Measurements from ENCODE around the gene GAS2. TPM values are rescaled to one million over a fixed set of nuclear protein-coding genes. Genes with fewer than 3 reads are reported as not detected.
"Not testable (repeated sequence)": the region's sequence is repeated elsewhere in the genome, so short reads cannot be mapped to it uniquely, and the experiment has no call there.

The GAS2 gene
- 3.4 TPM for polyA plus RNA-seq

DNA sequence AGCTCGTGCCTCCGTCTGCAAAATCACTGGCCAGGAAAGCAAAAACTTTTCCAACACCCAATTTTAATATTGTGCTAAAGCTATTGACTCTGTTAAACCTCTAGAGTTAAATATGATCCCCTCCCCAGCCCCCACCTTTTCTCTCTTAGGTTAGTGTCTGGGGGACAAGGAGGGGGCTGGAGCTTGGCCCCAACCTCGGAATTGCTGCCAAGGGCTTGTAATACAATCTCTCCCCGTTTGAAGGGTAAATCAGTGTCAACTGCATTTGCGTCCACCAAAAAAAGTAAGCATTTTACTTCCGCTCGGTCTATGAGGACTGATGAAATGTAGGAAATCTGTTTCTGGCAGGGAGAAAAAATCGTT lies at the start of gene GAS2:
Gene GAS2 (plus strand): TSS at position 287 of the 363 bp plus-strand sequence. CDS start 8,259 bp downstream, outside the sequence.
- H3K4me3 Mint-ChIP-seq, result peak within 1 kb of the TSS in 2 of 4 donors; percentile 8 to 52
- peaks cover 0 to 3% (median 0%) of the 10 kb centered on the region in 3 donors for H3K9me3 Mint-ChIP-seq
- peaks cover 22% of the 10 kb centered on the region for H3K27me3 Mint-ChIP-seq
- peaks cover 2% of the 10 kb centered on the region for H3K36me3 Mint-ChIP-seq
- H3K4me1 Mint-ChIP-seq, result peaks cover 0 to 4% (median 3%) of the 10 kb centered on the region in 3 donors
- H3K27ac Mint-ChIP-seq, result no peak within 1 kb of the TSS

- H3K36me3 Mint-ChIP-seq, result peaks cover 9% of the 10 kb centered on the region
- no peak overlapping the region for H3K4me3 Mint-ChIP-seq
- H3K4me1 Mint-ChIP-seq, result peaks cover 9 to 11% (median 10%) of the 10 kb centered on the region in 3 donors
- H3K27ac Mint-ChIP-seq, result no peak overlapping the region
- H3K27me3 Mint-ChIP-seq, result peaks cover 3% of the 10 kb centered on the region
- peaks cover 2 to 6% (median 3%) of the 10 kb centered on the region in 3 donors for H3K9me3 Mint-ChIP-seq
Measured at GRCh38 chr11:22617868-22618267, 48.5 kb upstream of the GAS2 start.

- Mint-ChIP-seq H3K9me3 (no peaks in the 10 kb centered on the region), H3K36me3 (no peaks in the 10 kb centered on the region), H3K4me3 (peak overlapping the region; percentile 90 to 100 (median 98)), H3K27ac (peak overlapping the region; percentile 82 to 99 (median 95)), H3K27me3 (no peaks in the 10 kb centered on the region), H3K4me1 (peaks cover 23 to 33% (median 28%) of the 10 kb centered on the region in 3 donors)
Measured at GRCh38 chr11:22624742-22625447, 41.5 kb upstream of the GAS2 start.

- peaks cover 21 to 33% (median 30%) of the 10 kb centered on the region in 3 donors for H3K4me1 Mint-ChIP-seq
- peak within 1 kb of the TSS; percentile 90 to 100 (median 98) for H3K4me3 Mint-ChIP-seq
- no peaks in the 10 kb centered on the region for H3K27me3 Mint-ChIP-seq
- H3K9me3 Mint-ChIP-seq, result no peaks in the 10 kb centered on the region
- peaks cover 1% of the 10 kb centered on the region for H3K36me3 Mint-ChIP-seq
- H3K27ac Mint-ChIP-seq, result peak within 1 kb of the TSS; percentile 82 to 99 (median 95)
Measured at GRCh38 chr11:22625448-22626287, 40.7 kb upstream of the GAS2 start, which contains the start of gene FANCF. TSS of gene FANCF (minus strand) at chr11:22625823. CDS start at chr11:22625810, 13 bp downstream.

DNA sequence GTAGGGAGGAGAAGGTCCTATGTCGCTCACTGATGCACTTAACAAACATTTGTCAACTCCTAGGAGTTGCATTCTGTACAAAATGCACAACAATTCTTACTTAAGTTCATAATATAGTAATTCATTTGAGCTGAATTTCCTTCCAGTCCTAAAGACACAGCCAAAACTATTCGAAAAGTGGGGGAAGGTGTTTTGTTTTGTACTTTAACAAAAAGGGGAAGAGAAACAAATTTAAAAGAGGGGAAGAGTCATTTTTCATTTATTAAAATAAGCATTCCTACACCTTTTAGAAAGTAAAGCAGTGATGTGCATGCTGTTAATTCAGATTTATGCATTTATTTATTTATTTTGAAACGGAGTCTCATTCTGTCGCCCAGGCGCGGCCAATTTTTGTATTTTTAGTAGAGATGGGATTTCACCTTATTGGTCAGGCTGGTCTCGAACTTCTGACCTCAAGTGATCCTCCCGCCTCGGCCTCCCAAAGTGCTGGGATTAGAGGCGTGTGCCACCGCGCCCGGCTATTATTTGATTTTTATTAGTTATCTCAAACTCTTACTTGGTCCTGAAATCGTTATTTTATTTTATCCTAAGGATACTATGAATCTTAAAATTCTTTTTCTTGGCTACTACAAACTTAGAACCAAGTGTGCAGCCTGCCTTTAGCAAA lies 39.7 kb upstream of the GAS2 start:
- Mint-ChIP-seq H3K4me1 (peaks cover 20 to 27% (median 24%) of the 10 kb centered on the region in 3 donors), H3K4me3 (peak overlapping the region in 3 of 4 donors; percentile 90 to 100 (median 98)), H3K27ac (peak overlapping the region in 2 of 3 donors; percentile 71 to 95), H3K9me3 (no peaks in the 10 kb centered on the region), H3K36me3 (peaks cover 2% of the 10 kb centered on the region), H3K27me3 (no peaks in the 10 kb centered on the region)

- H3K36me3 Mint-ChIP-seq, result peaks cover 2% of the 10 kb centered on the region
- H3K4me1 Mint-ChIP-seq, result peaks cover 17 to 24% (median 24%) of the 10 kb centered on the region in 3 donors
- peak overlapping the region in 1 of 4 donors; percentile 35 for H3K4me3 Mint-ChIP-seq
- H3K9me3 Mint-ChIP-seq, result no peaks in the 10 kb centered on the region
- no peaks in the 10 kb centered on the region for H3K27me3 Mint-ChIP-seq
- H3K27ac Mint-ChIP-seq, result no peak overlapping the region
Measured at GRCh38 chr11:22627421-22627820, 39.0 kb upstream of the GAS2 start.

GRCh38 chr11:22633354-22633902 lies 33.0 kb upstream of the GAS2 start:
- Mint-ChIP-seq H3K9me3 (no peaks in the 10 kb centered on the region), H3K27me3 (no peaks in the 10 kb centered on the region), H3K4me1 (peaks cover 0 to 6% (median 4%) of the 10 kb centered on the region in 3 donors), H3K36me3 (peaks cover 2% of the 10 kb centered on the region), H3K27ac (no peak overlapping the region), H3K4me3 (no peak overlapping the region)

GRCh38 chr11:22634897-22635629 lies 31.3 kb upstream of the GAS2 start:
- Mint-ChIP-seq H3K36me3 (peaks cover 4% of the 10 kb centered on the region), H3K27me3 (no peaks in the 10 kb centered on the region), H3K4me3 (no peak overlapping the region), H3K9me3 (no peaks in the 10 kb centered on the region), H3K27ac (no peak overlapping the region), H3K4me1 (peaks cover 0 to 6% (median 3%) of the 10 kb centered on the region in 3 donors)

DNA sequence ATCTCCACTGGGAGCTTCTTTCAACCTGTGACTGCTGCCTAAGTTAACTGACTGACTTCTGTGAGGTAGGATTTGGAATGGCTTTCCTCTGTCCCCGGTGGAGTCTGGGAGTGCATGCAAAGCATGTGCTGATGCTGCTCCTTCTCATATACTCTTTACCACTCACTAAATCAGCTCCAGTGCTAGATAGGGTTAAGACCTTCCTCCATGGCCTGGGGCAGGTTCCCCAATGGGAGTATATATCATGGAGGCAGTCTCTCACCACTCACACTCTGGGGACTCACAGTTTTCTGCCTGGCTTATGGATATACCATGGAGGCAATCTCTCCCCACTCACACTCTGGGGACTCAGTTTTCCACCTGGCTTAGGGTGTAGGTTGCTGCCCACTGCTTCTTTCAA lies 30.7 kb upstream of the GAS2 start:
- peaks cover 4% of the 10 kb centered on the region for H3K36me3 Mint-ChIP-seq

GRCh38 chr11:22640862-22641261 lies 25.5 kb upstream of the GAS2 start:
- Mint-ChIP-seq H3K36me3 (peaks cover 6% of the 10 kb centered on the region), H3K9me3 (no peaks in the 10 kb centered on the region), H3K27me3 (no peaks in the 10 kb centered on the region), H3K4me3 (no peak overlapping the region), H3K4me1 (peaks cover 0 to 2% (median 1%) of the 10 kb centered on the region in 3 donors), H3K27ac (no peak overlapping the region)

More for the DNA sequence above, 30.7 kb upstream of the GAS2 start:
- Mint-ChIP-seq H3K27me3 (no peaks in the 10 kb centered on the region), H3K4me3 (no peak overlapping the region), H3K27ac (no peak overlapping the region), H3K4me1 (peaks cover 0 to 4% (median 3%) of the 10 kb centered on the region in 3 donors), H3K9me3 (no peaks in the 10 kb centered on the region)

DNA sequence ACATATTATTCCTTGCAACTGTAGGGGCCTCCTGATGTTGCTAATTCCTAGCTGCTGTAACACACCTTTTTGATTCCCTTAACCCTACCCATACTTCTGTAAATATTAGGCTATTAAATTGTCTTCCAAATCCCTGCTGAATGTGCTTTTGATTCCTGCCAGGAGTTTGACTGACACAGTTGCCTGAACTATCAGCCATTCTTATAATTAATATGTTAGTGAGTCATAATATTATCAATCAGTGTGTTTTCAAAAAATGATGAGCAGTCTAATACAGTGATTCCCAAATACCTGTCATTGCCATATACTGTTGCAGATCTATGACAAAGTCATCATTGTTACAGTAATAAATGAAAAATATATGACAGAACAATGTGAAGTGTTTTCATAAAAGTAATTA lies 24.9 kb upstream of the GAS2 start:
- no peaks in the 10 kb centered on the region for H3K9me3 Mint-ChIP-seq
- H3K27ac Mint-ChIP-seq, result no peak overlapping the region
- H3K4me3 Mint-ChIP-seq, result no peak overlapping the region
- peaks cover 0 to 2% (median 1%) of the 10 kb centered on the region in 3 donors for H3K4me1 Mint-ChIP-seq
- peaks cover 6% of the 10 kb centered on the region for H3K36me3 Mint-ChIP-seq
- H3K27me3 Mint-ChIP-seq, result no peaks in the 10 kb centered on the region

- H3K4me1 Mint-ChIP-seq, result peaks cover 8 to 10% (median 9%) of the 10 kb centered on the region in 3 donors
- not testable (repeated sequence) for H3K27me3 Mint-ChIP-seq, H3K4me3 Mint-ChIP-seq, H3K36me3 Mint-ChIP-seq, H3K9me3 Mint-ChIP-seq
- peak overlapping the region in 1 of 3 donors; percentile 24 for H3K27ac Mint-ChIP-seq
Measured at GRCh38 chr11:22652346-22652745, 14.1 kb upstream of the GAS2 start.

DNA sequence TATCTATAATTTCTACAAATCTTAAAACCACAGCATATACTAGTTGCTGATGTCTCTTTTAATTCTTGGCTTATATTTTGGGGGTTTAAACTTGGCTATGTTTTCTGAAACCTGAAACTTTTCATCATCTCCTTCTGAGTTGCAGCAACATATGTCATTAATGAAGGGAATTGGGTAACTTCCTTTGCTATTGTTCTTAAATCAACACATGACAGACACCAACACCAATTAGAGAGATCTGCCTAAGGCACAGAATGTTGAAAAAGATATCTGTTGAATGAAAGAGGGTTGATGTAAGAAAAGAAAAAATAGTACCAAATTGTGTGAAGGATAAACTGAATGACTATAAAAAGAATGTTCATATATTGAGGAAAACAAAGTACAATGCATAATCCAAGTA lies 10.3 kb upstream of the GAS2 start:
- peaks cover 6% of the 10 kb centered on the region for H3K27me3 Mint-ChIP-seq
- H3K27ac Mint-ChIP-seq, result no peak overlapping the region
- H3K36me3 Mint-ChIP-seq, result peaks cover 6% of the 10 kb centered on the region
- H3K9me3 Mint-ChIP-seq, result peaks cover 1 to 4% (median 2%) of the 10 kb centered on the region in 3 donors
- H3K4me1 Mint-ChIP-seq, result peaks cover 10 to 12% (median 11%) of the 10 kb centered on the region in 3 donors
- no peak overlapping the region for H3K4me3 Mint-ChIP-seq
